ENCODE measurements around the gene ZNF691.

The ZNF691 gene

DNA sequence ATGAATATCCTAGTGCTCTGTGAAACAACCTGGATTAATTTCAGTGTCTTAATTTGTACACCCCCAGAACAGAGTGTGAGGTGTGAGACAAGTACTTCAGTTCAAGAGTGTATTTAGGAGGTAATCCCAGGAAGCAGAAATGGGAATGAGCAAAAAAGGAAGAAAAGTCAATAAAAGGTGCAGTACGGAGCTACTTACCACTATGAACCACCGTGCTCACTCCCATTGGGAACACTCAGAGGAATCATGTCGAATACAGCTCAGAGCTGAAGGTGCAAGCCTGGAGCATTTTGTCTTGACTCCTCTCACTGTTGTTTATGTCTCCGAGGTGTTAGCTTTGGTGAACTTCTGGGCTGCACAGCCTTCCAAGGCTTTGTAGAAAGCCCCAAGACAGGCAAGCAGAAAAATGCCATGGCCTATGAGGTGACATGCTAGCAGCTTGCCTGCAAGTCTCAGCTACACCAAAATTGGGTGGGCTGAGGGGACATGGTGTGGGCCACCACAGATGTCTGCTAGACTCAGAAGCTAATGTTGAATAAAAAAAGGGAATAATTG is 21.9 kb upstream of the ZNF691 start:
- TF ChIP-seq, protein P1, sequence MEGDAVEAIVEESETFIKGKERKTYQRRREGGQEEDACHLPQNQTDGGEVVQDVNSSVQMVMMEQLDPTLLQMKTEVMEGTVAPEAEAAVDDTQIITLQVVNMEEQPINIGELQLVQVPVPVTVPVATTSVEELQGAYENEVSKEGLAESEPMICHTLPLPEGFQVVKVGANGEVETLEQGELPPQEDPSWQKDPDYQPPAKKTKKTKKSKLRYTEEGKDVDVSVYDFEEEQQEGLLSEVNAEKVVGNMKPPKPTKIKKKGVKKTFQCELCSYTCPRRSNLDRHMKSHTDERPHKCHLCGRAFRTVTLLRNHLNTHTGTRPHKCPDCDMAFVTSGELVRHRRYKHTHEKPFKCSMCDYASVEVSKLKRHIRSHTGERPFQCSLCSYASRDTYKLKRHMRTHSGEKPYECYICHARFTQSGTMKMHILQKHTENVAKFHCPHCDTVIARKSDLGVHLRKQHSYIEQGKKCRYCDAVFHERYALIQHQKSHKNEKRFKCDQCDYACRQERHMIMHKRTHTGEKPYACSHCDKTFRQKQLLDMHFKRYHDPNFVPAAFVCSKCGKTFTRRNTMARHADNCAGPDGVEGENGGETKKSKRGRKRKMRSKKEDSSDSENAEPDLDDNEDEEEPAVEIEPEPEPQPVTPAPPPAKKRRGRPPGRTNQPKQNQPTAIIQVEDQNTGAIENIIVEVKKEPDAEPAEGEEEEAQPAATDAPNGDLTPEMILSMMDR (IDR thresholded peaks at IDR 0.05) = no peak

DNA sequence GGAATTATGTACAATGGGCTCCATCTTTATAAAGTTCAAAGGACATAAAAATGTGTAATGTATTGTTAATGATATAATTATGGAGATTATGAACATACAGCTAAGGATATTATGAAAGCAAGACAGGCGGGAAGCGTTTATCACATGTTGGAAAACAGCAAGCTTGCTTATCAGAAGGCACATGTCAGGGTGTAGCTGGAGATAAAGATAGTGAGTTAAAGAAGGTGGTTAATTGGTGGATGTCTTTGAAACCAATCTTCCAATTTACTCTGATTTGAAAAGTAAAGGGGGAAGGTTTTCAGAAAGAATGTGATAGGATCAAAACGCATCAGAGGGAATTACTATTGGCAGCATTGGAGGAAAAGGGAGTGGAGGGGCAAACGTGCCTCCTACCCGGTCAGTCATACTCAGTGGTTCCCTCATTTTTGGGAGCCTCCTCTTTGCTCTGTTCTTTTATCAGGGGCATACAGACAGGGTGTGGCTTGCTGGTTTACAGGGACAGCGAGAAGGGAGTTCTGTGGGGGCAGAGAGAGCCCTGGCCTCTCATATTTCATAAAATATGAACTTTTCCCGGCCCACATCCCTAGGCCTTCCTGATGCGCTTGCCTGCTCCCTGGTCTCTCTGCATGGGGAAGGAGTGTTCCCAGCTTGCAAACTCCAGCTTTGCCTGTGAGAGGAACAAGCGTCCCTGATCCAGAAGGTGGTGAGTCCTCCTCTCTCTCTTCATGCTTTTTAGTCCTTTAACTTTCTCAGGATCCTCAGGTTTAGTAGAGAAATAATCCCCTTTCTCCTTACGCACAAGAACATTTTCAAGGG is 21.2 kb upstream of the ZNF691 start:
- TF ChIP-seq, protein P1 (IDR thresholded peaks at IDR 0.05) = no peak

DNA sequence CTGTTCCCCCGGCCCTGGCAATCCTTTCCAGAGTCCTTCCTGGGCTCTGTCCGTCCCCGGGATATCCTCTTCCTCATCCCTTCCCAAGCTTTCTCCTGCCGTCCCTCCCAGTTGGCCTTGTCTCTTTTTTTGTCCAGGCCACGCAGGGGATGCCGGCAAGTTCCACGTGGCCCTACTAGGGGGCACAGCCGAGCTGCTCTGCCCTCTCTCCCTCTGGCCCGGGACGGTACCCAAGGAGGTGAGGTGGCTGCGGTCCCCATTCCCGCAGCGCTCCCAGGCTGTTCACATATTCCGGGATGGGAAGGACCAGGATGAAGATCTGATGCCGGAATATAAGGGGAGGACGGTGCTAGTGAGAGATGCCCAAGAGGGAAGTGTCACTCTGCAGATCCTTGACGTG is 15.8 kb upstream of the ZNF691 start:
- TF ChIP-seq, protein P1 (IDR thresholded peaks at IDR 0.05) = no peak

DNA sequence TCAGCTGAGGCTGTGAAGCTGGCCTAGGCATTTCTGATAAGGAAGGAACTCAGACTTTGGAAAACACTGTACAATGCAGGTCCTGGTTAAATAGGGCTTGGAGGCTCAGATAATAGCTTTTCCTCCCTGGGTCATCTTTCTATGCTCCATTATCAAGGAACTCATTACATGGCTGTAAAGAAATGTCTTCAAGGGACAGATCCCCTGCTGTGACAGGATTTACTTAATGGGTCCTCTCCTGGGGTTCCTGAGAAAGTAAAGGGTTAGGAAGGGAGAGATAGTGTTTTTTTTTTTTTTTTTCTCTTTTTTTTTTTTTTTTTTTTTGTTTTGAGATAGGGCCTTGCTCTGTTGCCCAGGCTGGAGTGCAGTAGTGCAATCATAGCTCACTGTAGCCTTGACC is 15.1 kb upstream of the ZNF691 start:
- TF ChIP-seq, protein P1 (IDR thresholded peaks at IDR 0.05) = no peak

DNA sequence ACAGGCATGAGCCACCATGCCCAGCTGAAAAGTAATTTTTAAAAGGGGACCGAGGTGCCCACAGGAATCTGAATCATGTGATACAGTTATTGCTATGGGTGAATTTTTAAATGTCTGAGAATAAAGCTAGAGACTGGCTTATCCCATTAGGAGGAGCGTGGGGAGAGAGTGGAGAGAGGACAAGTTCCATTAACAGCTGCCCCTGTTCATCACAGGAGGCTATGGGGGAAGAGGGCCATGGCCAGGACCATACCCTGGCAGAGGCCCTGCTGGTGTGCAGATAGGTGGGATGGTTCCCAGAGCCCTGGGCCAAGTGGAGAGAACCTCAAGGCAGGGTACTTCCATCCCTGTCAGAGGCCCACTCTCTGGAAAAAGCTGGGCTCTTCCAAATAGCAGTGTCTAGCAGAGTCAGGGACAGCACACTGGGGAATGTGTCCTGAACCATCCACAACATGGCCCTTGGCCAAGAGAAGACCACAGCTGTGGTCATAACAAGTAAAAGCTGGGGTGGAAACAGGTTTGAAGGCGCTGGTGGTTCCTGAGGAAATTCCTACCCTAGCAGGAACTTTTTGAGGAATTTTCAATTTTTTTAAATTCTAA is 13.7 kb upstream of the ZNF691 start:
- TF ChIP-seq, protein P1 (IDR thresholded peaks at IDR 0.05) = no peak

DNA sequence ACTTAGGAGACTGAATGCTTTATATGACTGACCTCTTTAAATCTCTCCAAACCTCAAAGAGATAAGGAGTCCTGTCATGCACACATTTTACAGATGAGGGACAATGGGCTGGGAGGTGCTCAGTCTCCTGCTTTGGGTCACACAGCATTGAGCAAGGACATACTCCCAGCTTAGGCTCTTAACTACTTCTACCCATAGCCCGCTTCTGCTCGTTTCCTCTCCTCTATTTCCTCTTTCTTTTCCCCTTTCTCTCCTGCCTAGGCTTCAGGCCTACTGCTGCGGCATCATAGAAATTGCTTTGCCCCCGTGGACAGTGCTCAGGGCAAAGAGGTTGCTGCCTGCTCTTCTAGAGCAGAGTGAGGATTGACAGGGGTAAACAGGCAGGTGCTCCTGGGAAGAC is 12.4 kb upstream of the ZNF691 start:
- TF ChIP-seq, protein P1 (IDR thresholded peaks at IDR 0.05) = no peak

DNA sequence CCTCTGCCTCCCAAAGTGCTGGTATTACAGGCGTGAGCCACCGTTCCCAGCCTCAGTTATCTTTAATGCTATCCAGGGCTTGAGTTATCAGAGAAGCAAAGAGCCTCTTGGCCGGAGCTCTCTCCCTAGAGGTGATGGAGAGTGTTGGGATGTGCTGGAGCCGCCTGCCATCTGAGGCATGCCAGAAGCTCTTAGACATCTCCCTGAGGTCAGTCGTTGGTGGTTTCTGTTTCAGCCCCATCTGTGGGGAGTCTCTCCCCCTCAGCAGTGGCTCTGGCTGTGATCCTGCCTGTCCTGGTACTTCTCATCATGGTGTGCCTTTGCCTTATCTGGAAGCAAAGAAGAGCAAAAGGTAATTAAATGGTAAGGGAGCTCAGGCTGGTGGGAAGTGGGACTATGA is 11.6 kb upstream of the ZNF691 start:
- TF ChIP-seq, protein P1 (IDR thresholded peaks at IDR 0.05) = no peak
